GM12878 (cell line): ENCODE measurements around the gene KRTAP22-2. TPM values are rescaled to one million over a fixed set of nuclear protein-coding genes. Genes with fewer than 3 reads are reported as not detected.

Experiments
- ATAC-seq: fragments of 200-7000 bp; cut with Tn5 transposase; 3 replicates; pipeline ENCODE4 v1.9.1; 2020; ENCODE audit warnings: mild to moderate bottlenecking, moderate library complexity
- BruUV-seq: library from RNA; stranded (reverse); fragments of 400-500 nt; replicated peaks from 2 replicates; lab custom pipeline; 2021; lab: Mats Ljungman, UMichigan
- CTCF ChIA-PET: fragments of 300-600 bp; sonication (Branson Sonifier 250); formaldehyde crosslinking; extraction: SDS; loops from one replicate; lab custom pipeline; 2021; ENCODE audit warnings: inconsistent platforms; lab: Yijun Ruan, JAX
- POLR2A ChIA-PET: fragments of 350-600 bp; formaldehyde crosslinking; extraction: SDS; loops from one replicate; lab custom pipeline; 2021; ENCODE audit warnings: inconsistent platforms; lab: Charles Lee
- RAD21 ChIA-PET: fragments of 300-600 bp; sonication (Branson Sonifier 250); formaldehyde crosslinking; loops from one replicate; lab custom pipeline; 2023; ENCODE audit warnings: antibody characterized with exemption; ENCODE audit not compliant: unreplicated experiment; lab: Charles Lee
- SMC1A ChIA-PET: fragments of 300-600 bp; sonication (Branson Sonifier 250); formaldehyde crosslinking; loops from one replicate; lab custom pipeline; 2023; ENCODE audit not compliant: unreplicated experiment, uncharacterized antibody; lab: Charles Lee
- DNase-seq: peaks from one replicate; pipeline ENCODE4 v3.0.0-alpha.2; 2011; ENCODE audit warnings: low read depth, low spot score
- FAIRE-seq: peaks from 3 replicates; lab custom pipeline; 2011; peaks lifted over from hg19 to GRCh38; lab: Jason Lieb, UNC
- H2AFZ ChIP-seq: 2 replicates; pipeline ENCODE4 v1.6.0; 2011; ENCODE audit warnings: low read depth, low read length, control low read depth; ENCODE audit not compliant: control insufficient read depth
- H3K27ac ChIP-seq: 2 replicates; pipeline ENCODE4 v1.5.1; 2011; ENCODE audit warnings: control low read depth; ENCODE audit not compliant: control insufficient read depth, insufficient read depth
- H3K27me3 ChIP-seq, 2 experiments: replicated peaks in 1 of 2; 2 replicates each; pipeline versions ENCODE4 v1.6.0 to v1.6.1; 2011; ENCODE audit warnings: low read length in 1 of 2; ENCODE audit not compliant: control insufficient read depth in 2 of 2, insufficient read depth in 2 of 2
- H3K36me3 ChIP-seq, 2 experiments: 2 replicates each; pipeline ENCODE4 v1.5.1; 2011; ENCODE audit warnings: low read length in 1 of 2; ENCODE audit not compliant: control insufficient read depth in 2 of 2, insufficient read depth in 2 of 2
- H3K4me1 ChIP-seq: 2 replicates; pipeline ENCODE4 v1.6.1; 2011; ENCODE audit warnings: mild to moderate bottlenecking, low read length, moderate library complexity, mixed read lengths; ENCODE audit not compliant: control insufficient read depth, insufficient read depth
- H3K4me2 ChIP-seq: 2 replicates; pipeline ENCODE4 v1.6.0; 2011; ENCODE audit warnings: control low read depth; ENCODE audit not compliant: control insufficient read depth, insufficient read depth
- H3K4me3 ChIP-seq: fragments of 200-600 bp; sonication (generic); 2 replicates; pipeline ENCODE4 v1.5.1; 2016
- H3K79me2 ChIP-seq: 2 replicates; pipeline ENCODE4 v1.6.0; 2011; ENCODE audit warnings: low read length; ENCODE audit not compliant: control insufficient read depth, insufficient read depth
- H3K9ac ChIP-seq: 2 replicates; pipeline ENCODE4 v1.8.0; 2011; ENCODE audit warnings: low read length, control low read depth, mixed read lengths; ENCODE audit not compliant: control insufficient read depth, insufficient read depth
- H3K9me3 ChIP-seq: replicated peaks from 3 replicates; pipeline ENCODE4 v1.5.1; 2011; ENCODE audit warnings: mild to moderate bottlenecking, low read length; ENCODE audit not compliant: control insufficient read depth, insufficient read depth
- H4K20me1 ChIP-seq: 2 replicates; pipeline ENCODE4 v1.6.0; 2011; ENCODE audit not compliant: control insufficient read depth, insufficient read depth
- CHD2 ChIP-seq: IDR thresholded peaks from 2 replicates; pipeline ENCODE4 v1.6.1; 2011; ENCODE audit warnings: low read depth, low read length, improper control_type of control experiment, borderline replicate concordance
- HDAC2 ChIP-seq: fragments of 200-600 bp; sonication (generic); IDR thresholded peaks from 2 replicates; pipeline ENCODE4 v1.6.1; 2017
- MYC ChIP-seq: IDR thresholded peaks from 2 replicates; pipeline ENCODE4 v1.6.1; 2011; ENCODE audit warnings: mild to moderate bottlenecking, low read length, moderate library complexity, inconsistent platforms; ENCODE audit not compliant: insufficient read depth, insufficient replicate concordance, insufficient read length, severe bottlenecking
- NFXL1 ChIP-seq: fragments of 450-650 bp; IDR thresholded peaks from 2 replicates; pipeline ENCODE4 v1.6.1; 2017; ENCODE audit warnings: antibody characterized with exemption, mild to moderate bottlenecking, borderline replicate concordance
- RB1 ChIP-seq: fragments of 450-650 bp; formaldehyde crosslinking; IDR thresholded peaks from 2 replicates; pipeline ENCODE4 v1.6.1; 2017; ENCODE audit warnings: mild to moderate bottlenecking, borderline replicate concordance
- RUNX3 ChIP-seq: IDR thresholded peaks from 2 replicates; pipeline ENCODE4 v1.6.1; 2012; ENCODE audit warnings: low read length, inconsistent platforms
- TAF1 ChIP-seq: IDR thresholded peaks from 2 replicates; pipeline ENCODE4 v1.6.1; 2011; ENCODE audit warnings: mild to moderate bottlenecking, low read depth, low read length, borderline replicate concordance
- WGBS: methylation state at CpG from one replicate; pipeline ENCODE4 v1.1.6; 2016; ENCODE audit warnings: low lambda C conversion rate; ENCODE audit not compliant: insufficient replicate concordance, insufficient coverage; ENCODE audit errors: missing lambda C conversion rate; 5-methylcytosine and 5-hydroxymethylcytosine counted together
- in situ Hi-C: fragments of 300-500 bp; cut with MboI; formaldehyde crosslinking; loops from 9 replicates; pipeline ENCODE4 v1.14.3; 2018; ENCODE audit warnings: mixed read lengths
- intact Hi-C: fragments of 100-400 bp; cut with micrococcal nuclease; formaldehyde crosslinking; loops from one replicate; pipeline ENCODE4 v1.14.2; 2022; ENCODE audit not compliant: unreplicated experiment
- polyA plus RNA-seq, 11 experiments: library from polyadenylated mRNA; depleted of rRNA in 4 of 11; unstranded in 6 of 11; stranded (reverse) in 5 of 11; fragments of >200 nt; fragmentation: Nextera tagmentation in 4 of 11; fragmentation: Illumina TruSeq in 1 of 11; extraction: Ambion mirVana in 4 of 11; extraction: Trizol in 1 of 11; gene quantifications; 1 replicate in 1 of 11; 2 replicates in 10 of 11; pipeline versions ENCODE4 v1.2.1 to v1.2.3, GENCODE V29; 2011 to 2016; ENCODE audit warnings: inconsistent platforms in 2 of 11, missing spikeins in 2 of 11, low read depth in 1 of 11
- total RNA-seq, 4 experiments: library from RNA; depleted of rRNA in 3 of 4; stranded (reverse); fragments of >200 nt in 3 of 4; fragmentation: Illumina TruSeq in 1 of 4; extraction: Trizol in 1 of 4; gene quantifications; 2 replicates each; pipeline versions ENCODE4 v1.2.1 to v1.2.3, GENCODE V29; 2013 to 2021
- TF ChIP-seq, protein P1 (sequence below): fragments of 450-650 bp; IDR thresholded peaks from 2 replicates; pipeline ENCODE4 v1.6.1; 2016; ENCODE audit warnings: mild to moderate bottlenecking
- TF ChIP-seq, protein P2 (sequence below): fragments of 450-650 bp; IDR thresholded peaks from 2 replicates; pipeline ENCODE4 v1.6.1; 2017; ENCODE audit warnings: mild to moderate bottlenecking
- TF ChIP-seq, protein P3 (sequence below): fragments of 450-650 bp; conservative IDR thresholded peaks from 2 replicates; pipeline ENCODE4 v1.6.1; 2017; ENCODE audit warnings: mild to moderate bottlenecking, moderate library complexity

KRTAP22-2 gene
- total and polyA plus RNA-seq, 10 of the 15 experiments (the other 5 are each of a cell fraction or from before 2014, with no cell fraction given): not detected

DNA sequence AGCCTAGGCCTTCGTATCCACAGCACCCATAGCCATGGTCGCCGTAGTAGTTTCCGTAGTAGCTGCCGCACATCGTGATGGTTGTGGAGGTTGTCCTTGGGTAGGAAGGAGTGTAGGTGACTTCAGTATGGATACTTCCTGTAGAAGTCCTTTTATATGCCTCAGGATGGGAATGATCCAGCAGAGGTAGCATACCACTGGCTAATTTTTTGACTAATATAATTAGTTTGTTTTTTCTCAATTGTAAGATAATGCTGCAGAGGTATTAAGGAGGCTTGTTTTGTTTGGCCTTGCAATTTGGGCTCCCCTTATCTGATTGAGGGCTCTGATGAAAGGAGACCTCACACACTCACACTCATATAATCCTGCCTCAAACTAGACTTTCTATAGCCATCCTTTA lies 8.6 kb upstream of the KRTAP22-2 start, which contains the start of gene KRTAP6-2:
Gene KRTAP6-2, minus strand, starts transcription at position 101 of the 400 bp plus-strand sequence. Its CDS starts 28 bp downstream, at position 73.
- H3K9me3 ChIP-seq: no peaks in the 10 kb centered on the region
- SMC1A ChIA-PET: no interaction called here
- no peaks in the 10 kb centered on the region for H3K79me2 ChIP-seq
- H3K36me3 ChIP-seq: no peaks in the 10 kb centered on the region
- H3K27me3 ChIP-seq: no peaks in the 10 kb centered on the region
- no peak within 1 kb of the TSS for H3K4me3 ChIP-seq
- no TSS peak for BruUV-seq
- TF ChIP-seq RB1 (no peak), RUNX3 (no peak), HDAC2 (no peak), TAF1 (no peak), NFXL1 (no peak), MYC (no peak), CHD2 (no peak)
- TF ChIP-seq, protein P1, sequence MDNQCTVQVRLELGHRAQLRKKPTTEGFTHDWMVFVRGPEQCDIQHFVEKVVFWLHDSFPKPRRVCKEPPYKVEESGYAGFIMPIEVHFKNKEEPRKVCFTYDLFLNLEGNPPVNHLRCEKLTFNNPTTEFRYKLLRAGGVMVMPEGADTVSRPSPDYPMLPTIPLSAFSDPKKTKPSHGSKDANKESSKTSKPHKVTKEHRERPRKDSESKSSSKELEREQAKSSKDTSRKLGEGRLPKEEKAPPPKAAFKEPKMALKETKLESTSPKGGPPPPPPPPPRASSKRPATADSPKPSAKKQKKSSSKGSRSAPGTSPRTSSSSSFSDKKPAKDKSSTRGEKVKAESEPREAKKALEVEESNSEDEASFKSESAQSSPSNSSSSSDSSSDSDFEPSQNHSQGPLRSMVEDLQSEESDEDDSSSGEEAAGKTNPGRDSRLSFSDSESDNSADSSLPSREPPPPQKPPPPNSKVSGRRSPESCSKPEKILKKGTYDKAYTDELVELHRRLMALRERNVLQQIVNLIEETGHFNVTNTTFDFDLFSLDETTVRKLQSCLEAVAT: no peak
- TF ChIP-seq, protein P2, sequence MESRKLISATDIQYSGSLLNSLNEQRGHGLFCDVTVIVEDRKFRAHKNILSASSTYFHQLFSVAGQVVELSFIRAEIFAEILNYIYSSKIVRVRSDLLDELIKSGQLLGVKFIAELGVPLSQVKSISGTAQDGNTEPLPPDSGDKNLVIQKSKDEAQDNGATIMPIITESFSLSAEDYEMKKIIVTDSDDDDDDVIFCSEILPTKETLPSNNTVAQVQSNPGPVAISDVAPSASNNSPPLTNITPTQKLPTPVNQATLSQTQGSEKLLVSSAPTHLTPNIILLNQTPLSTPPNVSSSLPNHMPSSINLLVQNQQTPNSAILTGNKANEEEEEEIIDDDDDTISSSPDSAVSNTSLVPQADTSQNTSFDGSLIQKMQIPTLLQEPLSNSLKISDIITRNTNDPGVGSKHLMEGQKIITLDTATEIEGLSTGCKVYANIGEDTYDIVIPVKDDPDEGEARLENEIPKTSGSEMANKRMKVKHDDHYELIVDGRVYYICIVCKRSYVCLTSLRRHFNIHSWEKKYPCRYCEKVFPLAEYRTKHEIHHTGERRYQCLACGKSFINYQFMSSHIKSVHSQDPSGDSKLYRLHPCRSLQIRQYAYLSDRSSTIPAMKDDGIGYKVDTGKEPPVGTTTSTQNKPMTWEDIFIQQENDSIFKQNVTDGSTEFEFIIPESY: no peak
- TF ChIP-seq, protein P3, sequence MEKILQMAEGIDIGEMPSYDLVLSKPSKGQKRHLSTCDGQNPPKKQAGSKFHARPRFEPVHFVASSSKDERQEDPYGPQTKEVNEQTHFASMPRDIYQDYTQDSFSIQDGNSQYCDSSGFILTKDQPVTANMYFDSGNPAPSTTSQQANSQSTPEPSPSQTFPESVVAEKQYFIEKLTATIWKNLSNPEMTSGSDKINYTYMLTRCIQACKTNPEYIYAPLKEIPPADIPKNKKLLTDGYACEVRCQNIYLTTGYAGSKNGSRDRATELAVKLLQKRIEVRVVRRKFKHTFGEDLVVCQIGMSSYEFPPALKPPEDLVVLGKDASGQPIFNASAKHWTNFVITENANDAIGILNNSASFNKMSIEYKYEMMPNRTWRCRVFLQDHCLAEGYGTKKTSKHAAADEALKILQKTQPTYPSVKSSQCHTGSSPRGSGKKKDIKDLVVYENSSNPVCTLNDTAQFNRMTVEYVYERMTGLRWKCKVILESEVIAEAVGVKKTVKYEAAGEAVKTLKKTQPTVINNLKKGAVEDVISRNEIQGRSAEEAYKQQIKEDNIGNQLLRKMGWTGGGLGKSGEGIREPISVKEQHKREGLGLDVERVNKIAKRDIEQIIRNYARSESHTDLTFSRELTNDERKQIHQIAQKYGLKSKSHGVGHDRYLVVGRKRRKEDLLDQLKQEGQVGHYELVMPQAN: no peak
- TF ChIP-seq, all 136 proteins: peak for 0
- no peak for DNase-seq
- CTCF ChIA-PET: no interaction called here
- FAIRE-seq: no peak
- Histone ChIP-seq H3K27ac (no peak within 1 kb of the TSS), H4K20me1 (no peaks in the 10 kb centered on the region), H3K4me2 (no peak within 1 kb of the TSS), H2AFZ (no peak within 1 kb of the TSS), H3K4me1 (no peaks in the 10 kb centered on the region), H3K9ac (no peak within 1 kb of the TSS)
- intact Hi-C loops (no loop called here), in situ Hi-C loops (no loop called here)
- POLR2A ChIA-PET: no interaction called here
- 60% methylated on average over 6 of the region's 6 CpGs for WGBS
- ATAC-seq: no peak
- RAD21 ChIA-PET: no interaction called here
